Vagina (tissue), 2 donors: Measurements from ENCODE around the gene FGF14. TPM values are rescaled to one million over a fixed set of nuclear protein-coding genes. Genes with fewer than 3 reads are reported as not detected.

Source experiments
- DNase-seq, 2 donors: peaks; one replicate each; pipeline ENCODE4 v3.0.0-alpha.2; 2017; ENCODE audit errors: extremely low spot score in 2 of 2
- H3K27ac ChIP-seq: fragments of 200-600 bp; sonication (generic); one replicate; pipeline ENCODE4 v1.5.1; 2019
- H3K27me3 ChIP-seq: fragments of 200-600 bp; sonication (generic); one replicate; pipeline ENCODE4 v1.5.1; 2019
- H3K36me3 ChIP-seq, 2 donors: fragments of 200-600 bp; sonication (generic); one replicate each; pipeline ENCODE4 v1.5.1; 2017 to 2019
- H3K4me1 ChIP-seq: fragments of 200-600 bp; sonication (generic); one replicate; pipeline ENCODE4 v1.5.1; 2019
- H3K4me3 ChIP-seq, 2 donors: fragments of 200-600 bp; sonication (generic); 1 replicate in 1 of 2; 2 replicates in 1 of 2; pipeline ENCODE4 v1.5.1; 2016 to 2019
- H3K9me3 ChIP-seq: fragments of 200-600 bp; sonication (generic); one replicate; pipeline ENCODE4 v1.5.1; 2019
- CTCF ChIP-seq, 3 experiments: fragments of 450-650 bp in 2 of 3; fragments of 200-600 bp in 1 of 3; sonication (generic) in 1 of 3; IDR thresholded peaks; one replicate each; pipeline ENCODE4 v1.5.1; 2017 to 2019; ENCODE audit warnings: antibody characterized with exemption in 3 of 3, mild to moderate bottlenecking in 2 of 3, moderate library complexity in 2 of 3
- POLR2A ChIP-seq, 2 donors: fragments of 450-650 bp; IDR thresholded peaks; one replicate each; pipeline ENCODE4 v1.6.1; 2017; ENCODE audit warnings: antibody characterized with exemption in 2 of 2, mild to moderate bottlenecking in 2 of 2, moderate library complexity in 2 of 2
- POLR2AphosphoS5 ChIP-seq, 2 donors: sonication (generic); formaldehyde crosslinking; IDR thresholded peaks; one replicate each; pipeline ENCODE4 v1.9.0; 2017; ENCODE audit warnings: antibody characterized with exemption in 2 of 2, mild to moderate bottlenecking in 2 of 2, low read depth in 1 of 2; ENCODE audit not compliant: insufficient read depth in 1 of 2
- intact Hi-C: fragments of 100-400 bp; cut with DNase I; formaldehyde crosslinking; loops from one replicate; pipeline ENCODE4 v1.15.1; 2023
- total RNA-seq: library from RNA; depleted of rRNA; stranded (reverse); fragments of >200 nt; gene quantifications from one replicate; pipeline ENCODE4 v1.2.3, GENCODE V29; 2016

FGF14 gene
- total RNA-seq, 1 donor from 2014 or later = 3.4 TPM

GRCh38 chr13:101911752-101912151 lies 490.1 kb downstream of the FGF14 start:
- TF ChIP-seq POLR2AphosphoS5 (IDR thresholded peaks at IDR 0.05; ENCODE audit: insufficient read depth in 1 of 2, low read depth in 1 of 2) (no peak), POLR2A (IDR thresholded peaks at IDR 0.05) (no peak), CTCF (IDR thresholded peaks at IDR 0.05) (no peak)
- no peaks in the 10 kb centered on the region for H3K9me3 ChIP-seq
- peaks cover 9% of the 10 kb centered on the region for H3K4me1 ChIP-seq
- H3K4me3 ChIP-seq = no peak overlapping the region
- no peaks in the 10 kb centered on the region for H3K27me3 ChIP-seq
- intact Hi-C loops = no loop called here
- H3K27ac ChIP-seq = no peak overlapping the region
- no peak for DNase-seq
- no peaks in the 10 kb centered on the region for H3K36me3 ChIP-seq

- Histone ChIP-seq H3K27me3 (no peaks in the 10 kb centered on the region), H3K36me3 (no peaks in the 10 kb centered on the region), H3K4me3 (no peak overlapping the region), H3K4me1 (no peaks in the 10 kb centered on the region), H3K9me3 (no peaks in the 10 kb centered on the region), H3K27ac (no peak overlapping the region)
- DNase-seq = no peak
- TF ChIP-seq POLR2AphosphoS5 (IDR thresholded peaks at IDR 0.05; ENCODE audit: insufficient read depth in 1 of 2, low read depth in 1 of 2) (no peak), CTCF (IDR thresholded peaks at IDR 0.05) (no peak), POLR2A (IDR thresholded peaks at IDR 0.05) (no peak)
- intact Hi-C loops = no loop called here
These were observed 498.0 kb downstream of the FGF14 start for GRCh38 chr13:101903890-101904289.

- H3K27ac ChIP-seq = no peak overlapping the region
- intact Hi-C loops = loop anchor here (5.0 kb wide), 1 partner anchor 124 kb away; no protein-coding TSS in a partner anchor
- TF ChIP-seq POLR2AphosphoS5 (IDR thresholded peaks at IDR 0.05; ENCODE audit: insufficient read depth in 1 of 2, low read depth in 1 of 2) (no peak), CTCF (IDR thresholded peaks at IDR 0.05) (no peak), POLR2A (IDR thresholded peaks at IDR 0.05) (no peak)
- no peak for DNase-seq
- H3K4me1 ChIP-seq = no peaks in the 10 kb centered on the region
- H3K4me3 ChIP-seq = no peak overlapping the region
- H3K27me3 ChIP-seq = no peaks in the 10 kb centered on the region
- no peaks in the 10 kb centered on the region for H3K36me3 ChIP-seq
- no peaks in the 10 kb centered on the region for H3K9me3 ChIP-seq
These were observed 503.2 kb downstream of the FGF14 start for GRCh38 chr13:101898676-101899075.

GRCh38 chr13:101896541-101896940 lies 505.3 kb downstream of the FGF14 start:
- Histone ChIP-seq H3K27me3 (no peaks in the 10 kb centered on the region), H3K36me3 (no peaks in the 10 kb centered on the region), H3K4me1 (no peaks in the 10 kb centered on the region), H3K4me3 (no peak overlapping the region), H3K9me3 (no peaks in the 10 kb centered on the region), H3K27ac (no peak overlapping the region)
- TF ChIP-seq CTCF (IDR thresholded peaks at IDR 0.05) (no peak), POLR2A (IDR thresholded peaks at IDR 0.05) (no peak), POLR2AphosphoS5 (IDR thresholded peaks at IDR 0.05; ENCODE audit: insufficient read depth in 1 of 2, low read depth in 1 of 2) (no peak)
- intact Hi-C loops = loop anchor here (5.0 kb wide), 1 partner anchor 126 kb away; no protein-coding TSS in a partner anchor
- no peak for DNase-seq

GRCh38 chr13:101893021-101893420 lies 508.8 kb downstream of the FGF14 start:
- intact Hi-C loops = no loop called here
- H3K4me1 ChIP-seq = no peaks in the 10 kb centered on the region

More at GRCh38 chr13:101893021-101893420, 508.8 kb downstream of the FGF14 start:
- H3K4me3 ChIP-seq = no peak overlapping the region
- DNase-seq = no peak
- H3K27me3 ChIP-seq = no peaks in the 10 kb centered on the region
- no peak for TF ChIP-seq POLR2A (IDR thresholded peaks at IDR 0.05)
- no peak for TF ChIP-seq CTCF (IDR thresholded peaks at IDR 0.05)
- TF ChIP-seq POLR2AphosphoS5 (IDR thresholded peaks at IDR 0.05; ENCODE audit: insufficient read depth in 1 of 2, low read depth in 1 of 2) = no peak
- no peak overlapping the region for H3K27ac ChIP-seq
- no peaks in the 10 kb centered on the region for H3K9me3 ChIP-seq
- no peaks in the 10 kb centered on the region for H3K36me3 ChIP-seq
